Right lung (tissue), 5 donors: ENCODE measurements around the gene CNKSR3. TPM values are rescaled to one million over a fixed set of nuclear protein-coding genes. Genes with fewer than 3 reads are reported as not detected.

Source experiments
- DNase-seq, 2 donors: peaks; one replicate each; pipeline ENCODE4 v3.0.0-alpha.2; 2013
- polyA plus RNA-seq, 5 donors: library from polyadenylated mRNA; unstranded; fragments of 120-200 nt; gene quantifications; one replicate each; pipeline versions ENCODE4 v1.2.1 to v1.2.3, GENCODE V29; 2013; ENCODE audit warnings: inconsistent platforms in 1 of 5, low replicate concordance in 1 of 5; ENCODE audit not compliant: insufficient read length in 5 of 5, insufficient read depth in 1 of 5

Gene CNKSR3
- polyA plus RNA-seq, 5 donors: 24.3 to 33.2 (median 29.3) TPM

DNA sequence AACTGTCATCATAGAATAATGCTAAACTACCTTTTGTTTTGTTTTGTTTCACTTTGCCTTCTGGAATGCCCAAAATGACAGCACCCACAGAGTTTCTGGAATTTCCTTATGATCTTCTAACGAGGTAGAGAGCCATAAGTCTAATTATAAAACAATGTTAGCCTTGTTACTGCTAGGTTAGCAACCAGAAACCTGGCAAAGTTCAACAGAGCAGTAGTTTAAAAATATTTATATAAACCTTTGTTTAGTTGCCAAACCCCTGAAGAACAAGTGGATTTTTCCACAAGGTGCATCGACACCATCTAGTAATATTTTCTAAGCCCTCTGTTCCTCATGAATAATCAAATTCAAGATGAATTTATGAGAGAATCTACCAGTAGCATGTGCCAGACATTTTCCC, 126.3 kb downstream of the CNKSR3 start:
- no peak for DNase-seq

DNA sequence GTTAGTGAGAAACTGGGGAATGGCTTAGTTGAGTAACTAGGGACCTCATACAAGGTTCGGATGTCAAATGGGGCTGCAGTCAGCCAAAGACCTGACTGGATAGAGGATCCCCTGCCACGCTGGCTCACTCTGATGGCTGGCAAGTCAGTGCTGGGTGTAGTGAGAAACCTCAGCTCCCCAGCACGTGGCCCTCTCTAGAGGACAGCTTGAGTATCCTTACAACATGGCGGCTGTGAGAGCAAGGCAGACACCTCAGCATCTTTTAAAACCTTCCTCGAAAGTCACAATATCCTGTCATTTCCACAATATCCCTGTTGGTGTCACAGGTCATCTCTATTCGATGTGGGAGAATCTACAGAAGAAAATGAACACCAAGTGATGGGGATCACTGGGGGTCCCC, 127.2 kb downstream of the CNKSR3 start:
- DNase-seq: no peak

DNA sequence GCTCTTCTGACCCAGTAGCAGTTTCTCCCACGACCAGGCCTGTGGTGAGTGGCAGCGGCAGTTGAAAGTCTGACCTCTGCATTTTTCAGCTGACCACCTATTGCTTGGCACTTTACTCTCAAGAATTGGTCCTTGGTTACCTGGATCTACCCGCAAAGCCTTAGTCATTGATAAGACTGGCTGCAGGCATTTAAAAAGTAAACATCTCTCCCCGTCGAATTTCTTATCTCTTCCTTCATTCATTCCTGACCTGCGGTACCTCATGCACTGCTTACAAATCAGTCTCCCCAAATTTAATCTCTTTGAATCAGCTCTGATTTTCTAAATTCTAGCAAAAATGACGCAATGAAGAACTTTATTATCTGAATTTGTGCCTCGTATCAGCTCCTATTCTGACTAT, 127.7 kb downstream of the CNKSR3 start:
- DNase-seq: no peak

DNA sequence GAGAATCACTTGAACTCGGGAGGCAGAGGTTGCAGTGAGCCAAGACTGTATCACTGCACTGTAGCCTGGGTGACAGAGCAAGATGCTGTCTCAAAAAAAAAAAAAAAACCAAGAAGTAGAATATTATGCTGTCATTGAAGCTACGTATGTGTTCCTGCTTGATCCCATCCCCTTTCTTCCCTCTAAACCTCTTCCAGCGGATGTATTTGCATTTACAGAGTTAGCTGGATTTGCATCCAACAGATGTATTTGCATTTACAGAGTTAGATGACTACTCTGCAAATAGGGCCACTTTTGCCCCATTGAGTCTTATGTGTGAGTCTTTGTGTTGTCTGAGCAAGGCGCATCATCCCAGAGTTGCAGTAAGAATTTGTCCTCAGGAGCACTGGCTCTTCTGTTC, 128.9 kb downstream of the CNKSR3 start:
- DNase-seq: no peak

DNA sequence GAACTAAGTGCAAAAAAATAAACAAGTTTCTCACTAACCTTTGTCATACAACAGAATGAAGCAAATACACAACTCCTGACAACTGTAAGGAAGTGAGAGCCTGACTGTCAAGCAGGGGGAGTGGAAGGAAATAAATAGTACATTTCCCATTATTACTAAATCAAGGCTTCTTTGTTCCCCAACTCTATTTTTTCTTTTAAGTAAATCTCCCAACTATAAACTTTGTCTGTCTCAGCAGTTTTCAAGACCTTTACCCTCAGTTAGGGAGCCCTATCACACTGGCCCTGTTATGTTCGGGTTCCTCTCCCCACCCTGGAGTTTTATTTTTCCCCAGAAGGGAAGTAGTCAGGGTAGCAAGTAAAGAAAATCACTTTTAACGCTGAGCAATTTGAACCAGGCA, 129.7 kb downstream of the CNKSR3 start:
- no peak for DNase-seq

DNA sequence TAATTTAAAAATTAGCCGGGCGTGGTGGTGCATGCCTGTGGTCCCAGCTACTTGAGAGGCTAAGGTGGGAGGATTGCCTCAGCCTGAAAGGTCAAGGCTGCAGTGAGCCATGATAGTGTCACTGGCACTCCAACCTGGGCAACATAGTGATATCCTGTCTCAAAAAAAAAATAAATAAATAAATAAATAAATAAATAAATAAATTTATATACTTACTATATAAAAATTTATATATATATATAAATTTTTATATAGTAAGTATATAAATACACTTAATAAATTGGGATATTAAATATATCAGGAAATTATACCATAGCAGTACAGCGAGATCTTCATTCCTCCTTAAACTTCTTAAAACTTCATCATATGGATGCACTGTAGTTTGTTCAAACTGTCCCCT, 130.9 kb downstream of the CNKSR3 start:
- DNase-seq: no peak

DNA sequence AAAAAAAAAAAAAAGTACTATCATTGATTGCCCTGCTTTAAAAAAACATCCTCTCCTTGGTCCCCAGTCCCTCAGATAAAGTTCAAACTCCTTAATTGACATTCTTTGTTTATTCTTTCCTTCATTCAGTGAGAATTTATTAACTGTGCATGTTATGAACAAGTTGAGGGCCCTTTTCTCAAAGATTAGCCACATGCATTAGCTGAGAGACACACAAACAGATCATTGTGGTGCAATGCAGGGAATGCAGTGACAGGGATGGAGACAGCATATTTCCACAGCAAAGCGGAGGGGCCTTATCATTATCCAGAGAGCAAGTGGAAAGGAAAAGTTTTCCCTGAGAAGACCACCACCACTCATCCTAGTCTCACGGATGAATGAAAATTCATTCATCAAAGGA, 132.0 kb downstream of the CNKSR3 start:
- peak in 1 of 2 donors; percentile 53 for DNase-seq

DNA sequence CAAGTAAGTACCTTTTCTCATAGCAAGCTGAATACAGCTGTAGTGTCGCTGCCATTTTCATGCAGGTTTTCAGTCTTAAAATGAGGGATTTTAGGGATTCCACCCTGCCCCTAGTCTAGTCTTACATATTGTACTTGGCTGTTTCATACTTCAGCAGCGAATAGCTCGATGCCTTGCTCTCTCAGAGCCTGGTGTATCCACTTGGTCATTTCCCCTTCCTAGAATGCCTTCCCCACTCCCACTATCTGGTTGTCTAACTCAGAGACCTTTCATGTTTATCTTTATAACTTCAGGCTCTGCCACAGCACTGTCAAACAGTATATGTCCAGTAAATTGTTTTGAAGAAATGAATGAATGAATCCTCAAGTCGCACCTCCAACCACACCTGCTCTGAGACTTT, 132.8 kb downstream of the CNKSR3 start:
- DNase-seq: no peak

DNA sequence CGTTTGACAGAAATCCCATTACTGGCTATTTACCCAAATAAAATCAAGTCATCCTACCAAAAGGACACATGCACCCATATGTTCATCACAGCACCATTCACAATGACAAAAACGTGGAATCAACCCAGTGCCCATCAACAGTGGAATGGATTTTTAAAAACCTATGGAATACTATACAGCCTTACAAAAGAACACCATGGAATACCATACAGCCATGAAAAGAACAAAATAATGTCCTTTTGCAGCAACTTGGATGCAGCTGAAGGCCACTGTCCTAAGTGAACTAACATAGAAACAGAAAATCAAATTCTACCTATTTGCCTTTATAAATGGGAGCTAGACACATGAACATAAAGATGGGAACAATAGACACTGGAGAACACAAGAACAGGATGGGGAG, 136.5 kb downstream of the CNKSR3 start:
- no peak for DNase-seq

DNA sequence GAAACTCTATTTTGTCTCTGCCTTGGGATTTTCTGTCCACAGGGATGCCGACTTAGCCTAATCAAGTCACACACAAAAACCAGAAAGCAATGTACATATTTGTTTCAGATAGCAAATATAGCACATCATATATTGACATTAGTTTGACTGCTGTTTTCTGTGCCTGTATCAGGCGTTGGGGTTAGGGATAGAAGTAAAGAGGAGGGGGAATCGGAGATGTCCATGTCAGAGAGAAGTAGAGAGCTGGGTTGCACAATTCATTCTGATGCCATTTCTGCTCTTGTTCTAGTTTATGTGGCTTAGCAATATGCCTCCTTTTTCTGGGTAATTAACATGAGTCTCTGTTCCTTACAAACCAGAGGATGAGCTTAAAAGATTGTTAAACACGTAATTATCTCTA, 139.2 kb downstream of the CNKSR3 start:
- DNase-seq: peak in 1 of 2 donors; percentile 28

DNA sequence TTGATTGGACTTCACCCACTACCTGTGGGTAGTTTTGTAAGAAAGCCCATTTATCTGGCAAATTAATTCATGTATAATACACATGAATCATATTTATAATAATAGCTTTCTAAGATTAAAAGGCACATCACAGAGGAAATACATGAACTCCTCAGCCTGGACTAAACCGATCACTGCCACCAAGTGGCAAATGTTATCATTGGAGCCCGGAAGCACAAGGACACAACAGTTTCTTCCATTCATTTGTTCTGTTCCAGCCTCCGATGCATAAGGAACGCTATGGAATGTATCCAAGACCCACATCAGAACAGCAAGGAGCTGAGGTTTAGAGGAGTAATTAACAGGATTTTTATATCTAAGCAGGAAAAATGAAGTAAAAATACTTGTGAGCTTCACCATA, 139.9 kb downstream of the CNKSR3 start:
- peak in 1 of 2 donors; percentile 35 for DNase-seq

DNA sequence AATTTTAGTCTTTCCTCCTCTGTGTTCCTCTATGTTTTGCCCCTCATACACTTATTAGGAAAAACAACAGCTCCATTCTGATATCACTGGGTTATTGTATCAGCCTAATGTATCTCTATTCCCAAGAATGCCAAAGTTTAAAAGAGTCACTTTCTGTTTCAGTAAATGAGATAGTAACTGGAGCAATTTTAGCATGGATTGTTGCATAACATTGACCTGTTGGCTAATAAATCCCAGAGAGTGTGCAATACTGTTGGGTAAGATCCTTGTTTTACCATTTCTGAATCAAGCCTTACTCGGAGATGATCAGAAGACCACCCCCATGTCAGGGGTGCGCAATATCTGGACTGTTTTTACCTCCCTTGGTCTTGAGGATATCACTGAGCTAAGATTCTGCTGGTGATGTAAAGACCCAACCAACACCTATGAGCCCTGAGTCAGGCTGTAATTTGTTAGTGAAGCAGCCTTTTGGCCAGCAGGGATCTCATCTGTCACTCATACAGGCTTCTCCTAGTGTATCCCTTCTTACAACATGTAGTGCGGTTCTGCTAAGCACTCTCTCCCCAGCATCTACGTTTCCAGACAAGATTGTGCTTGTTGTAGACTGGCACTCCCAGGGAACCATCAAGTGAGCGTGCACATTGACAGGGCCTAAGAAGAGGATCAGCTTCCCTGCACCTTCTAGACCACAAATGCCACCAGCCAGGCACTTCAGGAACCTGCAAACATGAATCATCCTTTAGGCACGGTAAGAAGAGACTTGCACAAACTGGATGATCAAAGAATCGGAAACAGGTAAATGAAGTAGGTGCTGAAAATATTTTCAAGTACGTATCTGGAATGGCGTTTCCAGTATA, 142.4 kb downstream of the CNKSR3 start:
- DNase-seq: no peak

DNA sequence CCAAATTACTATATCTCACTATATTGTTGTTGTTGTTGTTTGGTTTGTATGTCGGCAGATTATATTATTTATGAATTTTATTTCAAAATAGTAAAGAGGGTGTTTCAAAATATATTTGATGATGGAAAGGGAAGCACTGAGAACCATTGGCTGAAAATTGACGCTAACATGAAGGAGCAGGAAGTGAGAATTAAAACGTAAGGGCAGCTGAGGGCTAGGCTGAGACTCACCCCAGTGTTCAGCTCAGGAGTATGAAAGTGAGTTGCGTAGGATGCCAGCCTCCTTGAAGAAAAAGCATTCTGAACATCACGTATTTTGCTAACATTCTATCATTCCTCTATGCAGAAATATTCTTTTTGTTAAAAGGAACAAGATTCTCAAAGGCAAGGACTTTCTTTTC, 143.1 kb downstream of the CNKSR3 start:
- no peak for DNase-seq

DNA sequence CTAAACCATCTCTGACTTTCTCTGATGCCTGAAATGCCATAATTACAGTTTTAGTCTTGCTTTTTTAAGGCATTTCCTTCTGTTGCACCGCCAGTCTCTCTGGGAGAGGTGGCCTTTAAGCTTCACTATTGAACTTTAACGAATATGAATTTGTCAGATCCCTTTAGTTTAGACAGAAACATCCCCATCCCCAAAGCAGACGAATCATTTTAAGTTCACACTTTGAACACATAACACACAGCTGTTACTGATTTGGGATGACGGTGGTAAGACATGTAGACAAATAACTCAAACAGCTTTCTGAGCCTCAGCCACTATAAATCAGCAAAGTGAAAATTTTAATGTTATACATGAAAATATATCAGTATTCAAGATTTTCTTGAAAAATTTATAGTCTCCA, 146.7 kb downstream of the CNKSR3 start:
- DNase-seq: no peak

DNA sequence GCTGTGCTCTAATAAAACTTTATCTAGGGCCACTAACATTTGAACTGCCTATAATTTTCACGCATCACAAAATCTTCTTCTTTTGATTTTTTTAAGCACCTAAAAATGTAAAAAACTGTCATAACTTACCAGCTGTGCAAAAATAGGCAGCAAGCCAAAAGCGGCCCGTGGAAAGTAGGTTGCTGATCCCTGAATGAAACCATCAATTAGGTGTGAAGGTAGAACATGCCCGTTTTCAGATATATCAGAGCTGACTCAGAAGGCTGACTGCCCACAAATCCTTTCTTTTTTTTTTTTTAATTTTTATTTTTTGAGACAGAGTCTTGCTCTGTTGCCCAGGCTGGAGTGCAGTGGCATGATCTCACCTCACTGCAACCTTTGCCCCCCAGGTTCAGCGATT, 149.0 kb downstream of the CNKSR3 start:
- DNase-seq: no peak

DNA sequence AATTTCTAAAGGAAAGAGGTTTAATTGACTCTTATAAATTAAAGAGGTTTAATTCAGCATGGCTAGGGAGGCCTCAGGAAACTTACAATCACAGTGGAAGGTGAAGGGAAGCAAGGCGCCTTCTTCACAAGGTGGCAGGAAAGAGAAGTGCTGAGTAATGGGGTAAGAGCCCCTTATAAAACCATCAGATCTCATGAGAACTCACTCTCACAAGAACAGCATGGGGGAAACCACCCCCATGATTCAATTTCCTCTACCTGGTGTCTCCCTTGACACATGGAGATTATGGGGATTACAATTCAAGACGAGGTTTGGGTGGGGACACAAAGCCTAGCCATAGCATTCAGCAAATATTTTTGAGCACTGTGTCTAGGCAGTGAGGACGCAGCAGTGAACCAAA, 150.0 kb downstream of the CNKSR3 start:
- DNase-seq: no peak

DNA sequence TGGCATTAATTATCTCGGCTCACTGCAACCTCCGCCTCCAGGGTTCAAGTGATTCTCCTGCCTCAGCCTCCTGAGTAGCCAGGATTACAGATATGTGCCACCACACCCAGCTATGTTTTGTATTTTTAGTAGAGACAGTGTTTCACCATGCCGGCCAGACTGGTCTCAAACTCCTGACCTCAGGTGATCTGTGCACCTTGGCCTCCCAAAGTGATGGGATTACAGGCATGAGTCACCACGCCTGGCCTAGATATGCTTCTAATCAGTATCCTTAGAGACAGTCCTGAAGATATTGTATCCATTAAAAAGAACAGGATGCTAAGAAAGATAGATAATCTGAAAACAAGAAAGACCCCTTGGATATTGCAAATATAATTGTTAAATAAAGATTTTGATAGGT, 150.8 kb downstream of the CNKSR3 start:
- no peak for DNase-seq

DNA sequence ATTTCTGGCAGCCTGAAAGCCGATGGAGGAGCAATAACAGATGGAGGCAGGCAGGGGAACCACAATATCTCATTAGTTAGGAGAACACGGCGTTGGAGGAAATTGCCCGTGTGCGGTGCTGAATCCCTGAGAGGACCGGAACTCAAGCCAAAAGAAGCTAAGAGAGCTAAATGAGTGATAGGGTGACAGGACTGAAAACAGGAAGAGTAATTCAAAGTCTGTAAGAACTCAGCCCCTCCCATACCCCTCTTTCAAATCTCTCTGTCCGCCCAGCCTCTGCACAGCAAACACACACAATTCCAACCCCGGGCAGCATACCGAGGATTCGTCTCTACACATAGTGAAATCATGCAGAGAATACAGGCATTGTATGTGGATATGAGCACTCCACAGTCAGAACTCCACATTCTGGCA, 151.3 kb downstream of the CNKSR3 start:
- DNase-seq: peak; percentile 80 to 81

DNA sequence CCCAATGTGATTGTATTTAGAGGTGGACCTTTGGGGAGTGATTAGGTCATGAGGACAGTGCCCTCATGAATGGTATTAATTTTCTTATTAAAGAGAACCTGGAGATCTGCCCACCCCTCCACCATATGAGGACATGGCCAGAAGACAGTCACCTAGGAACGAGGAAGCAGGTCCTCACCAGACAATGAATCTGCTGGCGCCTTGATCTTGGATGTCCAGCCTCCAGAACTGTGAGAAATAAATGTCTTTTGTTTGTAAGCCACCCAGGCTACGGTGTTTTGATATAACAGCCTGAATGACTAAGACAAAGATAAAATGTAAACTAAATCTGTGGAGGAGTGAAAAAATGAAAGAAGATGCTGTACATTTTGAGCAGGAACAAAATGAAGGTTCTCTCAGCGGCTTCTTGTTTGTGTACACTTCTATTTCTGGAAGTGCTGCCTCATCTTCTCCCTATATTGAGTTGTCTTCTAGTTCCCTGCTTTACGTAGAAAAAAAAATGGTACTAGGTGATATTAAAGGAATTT, 152.4 kb downstream of the CNKSR3 start:
- DNase-seq: no peak

DNA sequence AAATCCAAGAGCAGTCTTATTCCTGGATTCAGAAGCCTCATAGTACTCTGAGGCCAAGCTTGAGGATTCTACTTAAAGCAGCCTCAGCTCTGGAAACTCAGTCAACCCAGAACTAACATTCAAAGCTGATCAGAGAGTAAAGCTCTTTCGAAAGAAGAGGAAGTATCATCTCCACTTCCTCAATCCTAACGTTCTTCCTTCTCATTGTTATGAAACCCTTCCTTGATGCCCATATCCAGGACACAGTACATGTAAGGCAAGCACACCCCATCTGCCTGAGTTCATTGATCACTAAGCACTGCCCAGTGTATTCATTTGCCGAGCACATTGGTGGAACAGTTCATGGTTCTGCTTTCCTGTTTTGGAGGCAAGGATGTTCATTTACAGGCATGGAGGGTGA, 153.8 kb downstream of the CNKSR3 start, which contains the start of gene IPCEF1:
TSS of gene IPCEF1 (minus strand) at position 114 of the 400 bp plus-strand sequence. CDS start 90,856 bp downstream, outside the sequence.
- DNase-seq: no peak

DNA sequence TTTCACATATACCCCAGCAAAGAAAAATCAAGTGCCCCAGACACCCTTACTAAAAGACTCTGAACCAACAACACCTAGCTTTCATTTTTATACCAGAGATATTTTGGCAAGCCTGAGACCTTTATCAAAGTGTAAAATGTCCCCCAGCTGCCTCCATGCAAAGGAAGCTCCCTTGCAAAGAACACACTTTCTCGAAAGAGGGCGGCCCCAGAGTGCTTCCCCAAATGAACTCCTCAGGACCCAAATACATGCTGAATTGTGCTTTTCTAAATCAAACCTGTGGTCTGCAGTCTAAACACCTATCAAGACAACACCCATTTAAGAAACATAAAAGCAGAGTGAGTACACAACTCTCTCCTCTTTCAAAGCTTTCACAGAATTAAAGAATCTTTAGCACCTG, 154.4 kb downstream of the CNKSR3 start:
- no peak for DNase-seq

DNA sequence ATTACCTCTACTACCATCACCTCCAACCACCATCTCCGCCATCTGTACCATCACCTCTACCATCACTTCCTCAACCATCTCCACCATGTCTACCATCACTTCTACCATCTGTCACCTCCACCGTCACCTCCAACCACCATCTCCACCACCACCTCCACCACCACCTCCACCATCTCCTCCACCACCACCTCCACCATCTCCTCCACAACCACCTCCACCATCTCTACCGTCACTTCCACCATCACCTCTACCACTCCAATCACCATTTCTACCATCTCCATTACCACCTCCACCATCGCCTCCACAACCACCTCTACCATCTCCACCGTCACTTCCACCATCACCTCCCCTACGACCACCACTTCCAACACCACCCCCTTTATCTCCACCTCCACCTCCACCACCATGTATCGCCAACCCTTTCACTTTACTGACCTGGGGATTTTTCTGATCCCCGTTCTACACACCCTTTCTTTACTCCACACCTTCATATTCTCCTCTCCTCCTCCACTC, 156.2 kb downstream of the CNKSR3 start:
- DNase-seq: no peak

DNA sequence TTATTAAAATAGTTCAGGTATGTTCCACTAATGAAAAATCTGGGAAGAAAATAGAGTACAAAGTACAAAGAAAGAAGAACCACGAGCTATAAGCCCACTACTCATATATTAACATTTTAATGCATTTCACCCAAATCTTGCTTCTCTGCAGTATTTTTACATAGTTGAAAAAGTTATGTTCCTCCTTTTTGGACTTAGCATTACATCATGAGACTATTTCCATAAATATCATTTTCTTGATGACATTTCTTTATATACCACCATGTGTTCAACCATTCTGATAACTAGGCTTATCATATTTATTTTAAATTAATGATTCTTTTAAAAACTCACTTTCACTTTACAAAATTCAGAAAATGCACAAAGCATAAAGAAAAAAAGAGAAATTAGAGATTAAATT, 156.9 kb downstream of the CNKSR3 start:
- DNase-seq: no peak
